Ecto neural progenitor cell (in vitro differentiated cells): ENCODE results near the gene UQCRHL.
A peak's percentile ranks its signal among the peaks of the same experiment; 100 is the strongest.

Source experiments
- DNase-seq: peaks from one replicate; pipeline ENCODE4 v3.0.0-alpha.2; 2018; ENCODE audit warnings: low spot score

UQCRHL gene

GRCh38 chr1:15797614-15798390 lies 9.6 kb downstream of the UQCRHL start:
- no peak for DNase-seq

DNA sequence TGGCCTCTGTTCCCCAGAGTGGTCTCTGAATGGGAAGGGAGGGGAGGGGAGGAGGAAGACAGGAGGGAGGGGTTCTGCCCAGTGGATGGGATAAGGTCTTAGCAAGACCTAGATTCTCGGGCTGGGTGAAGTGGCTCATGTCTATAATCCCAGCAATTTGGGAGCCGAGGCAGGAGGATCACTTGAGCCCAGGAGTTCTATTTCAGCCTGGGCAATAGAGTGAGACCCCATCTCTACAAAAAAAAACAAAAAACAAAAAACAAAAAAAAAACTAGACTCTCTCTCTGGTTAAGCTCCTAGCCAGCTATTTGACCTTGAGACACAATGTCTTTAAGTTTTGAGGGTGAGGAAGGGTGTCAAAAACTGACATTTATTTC lies 11.4 kb downstream of the UQCRHL start:
- DNase-seq = no peak

DNA sequence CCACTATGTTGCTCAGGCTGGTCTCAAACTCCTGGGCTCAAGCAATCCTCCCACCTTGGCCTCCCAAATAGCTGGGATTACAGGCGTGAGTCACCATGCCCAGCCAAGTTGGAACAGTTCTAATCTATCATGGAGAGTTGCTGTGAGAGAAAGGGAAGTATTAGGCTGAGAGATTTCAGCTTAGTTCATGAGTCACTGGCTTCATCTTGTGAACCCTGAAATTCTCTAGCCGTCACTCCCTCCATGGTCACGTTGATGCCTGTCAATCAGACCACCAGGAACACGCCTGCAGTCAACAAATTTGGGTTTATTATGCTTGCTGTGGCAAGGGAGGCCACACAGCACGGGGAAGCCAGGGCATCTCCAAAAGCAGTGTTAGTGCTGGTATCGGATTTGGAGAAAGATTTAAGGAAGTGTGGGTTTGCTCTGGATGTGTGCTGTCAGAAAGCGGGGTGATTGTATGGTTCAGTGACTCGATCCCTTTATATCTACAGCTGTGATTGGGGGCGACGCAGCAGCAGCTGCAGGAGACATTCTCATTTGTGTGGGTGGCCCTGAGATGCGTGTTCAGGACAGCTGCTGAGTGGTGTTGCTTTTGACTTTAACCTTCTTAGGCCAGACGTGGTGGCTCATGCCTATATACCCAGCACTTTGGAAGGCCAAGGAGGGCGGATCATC lies 18.7 kb downstream of the UQCRHL start:
- no peak for DNase-seq

- no peak for DNase-seq
These were observed 20.9 kb downstream of the UQCRHL start for GRCh38 chr1:15786581-15786980.

DNA sequence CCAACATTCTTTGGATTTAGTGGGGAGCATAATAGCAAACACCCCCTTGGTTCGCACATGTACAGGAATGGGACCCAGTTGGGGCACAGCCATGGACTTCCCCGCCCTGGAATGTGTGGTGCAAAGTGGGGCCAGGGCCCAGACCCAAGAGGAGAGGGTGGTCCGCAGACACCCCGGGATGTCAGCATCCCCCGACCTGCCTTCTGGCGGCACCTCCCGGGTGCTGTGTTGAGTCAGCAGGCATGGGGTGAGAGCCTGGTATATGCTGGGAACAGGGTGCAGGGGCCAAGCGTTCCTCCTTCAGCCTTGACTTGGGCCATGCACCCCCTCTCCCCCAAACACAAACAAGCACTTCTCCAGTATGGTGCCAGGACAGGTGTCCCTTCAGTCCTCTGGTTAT lies 21.8 kb downstream of the UQCRHL start:
- DNase-seq = no peak

- no peak for DNase-seq
These were observed 29.3 kb downstream of the UQCRHL start for GRCh38 chr1:15777909-15778707.

GRCh38 chr1:15775706-15776105 lies 31.7 kb downstream of the UQCRHL start:
- no peak for DNase-seq

DNA sequence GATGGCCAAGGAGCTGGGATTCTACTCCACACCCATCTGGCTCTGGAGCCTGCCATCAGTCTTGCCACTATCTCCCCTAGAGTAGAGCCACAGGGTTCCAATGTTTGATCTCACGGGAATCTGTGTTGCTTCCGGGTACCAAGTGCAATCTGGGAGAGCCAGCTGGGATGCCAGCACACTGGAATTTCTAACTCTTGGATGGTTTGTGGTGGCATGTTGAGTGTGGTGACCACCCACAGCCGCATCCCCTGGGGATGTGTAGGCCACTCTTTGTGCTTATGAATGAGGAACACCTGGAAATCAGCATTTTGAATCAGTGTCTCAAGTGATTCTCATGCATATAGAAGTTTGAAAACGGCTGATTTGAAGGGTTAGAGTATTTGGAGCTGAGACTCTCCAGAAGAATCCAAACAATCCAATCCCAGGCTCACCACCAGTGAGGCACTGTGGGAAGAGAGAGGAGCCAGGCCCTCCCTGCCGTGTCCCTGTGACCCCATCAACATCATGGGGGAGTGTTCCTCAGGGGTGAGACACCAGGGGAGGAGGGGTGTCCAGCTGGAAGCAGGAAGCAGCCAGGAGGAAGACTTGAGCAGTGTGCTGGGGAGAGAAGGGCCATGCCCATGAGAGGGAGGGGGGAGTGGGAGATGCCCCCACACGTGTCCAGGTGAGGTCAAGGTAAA lies 35.5 kb downstream of the UQCRHL start:
- DNase-seq = no peak

DNA sequence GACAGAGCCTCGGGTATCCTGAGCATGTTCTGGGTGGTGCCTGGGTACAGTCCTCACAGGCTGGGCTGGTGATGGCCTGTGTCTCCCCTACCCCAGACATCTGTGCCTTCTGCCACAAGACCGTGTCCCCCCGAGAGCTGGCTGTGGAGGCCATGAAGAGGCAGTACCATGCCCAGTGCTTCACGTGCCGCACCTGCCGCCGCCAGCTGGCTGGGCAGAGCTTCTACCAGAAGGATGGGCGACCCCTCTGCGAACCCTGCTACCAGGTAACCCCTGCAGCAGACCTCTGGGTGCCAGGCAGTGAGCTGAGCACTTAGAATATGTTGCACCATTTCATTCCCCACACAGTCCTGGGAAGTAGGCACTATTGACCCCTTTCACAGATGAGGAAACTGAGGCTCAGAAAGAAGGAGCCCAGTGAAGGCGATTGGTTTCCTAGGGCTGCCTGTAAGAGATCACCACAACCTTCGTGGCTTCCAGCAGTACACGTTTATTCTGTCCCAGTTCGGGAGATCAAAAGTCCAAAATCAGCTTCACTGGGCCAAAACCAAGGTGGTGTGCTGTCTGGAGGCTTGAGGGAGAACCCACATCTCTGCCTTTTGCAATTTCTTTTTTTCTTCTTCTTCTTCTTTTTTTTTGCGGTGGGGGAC lies 37.0 kb downstream of the UQCRHL start:
- DNase-seq = no peak

GRCh38 chr1:15768388-15768787 lies 39.1 kb downstream of the UQCRHL start:
- no peak for DNase-seq

- DNase-seq = no peak
These were observed 39.5 kb downstream of the UQCRHL start for GRCh38 chr1:15767941-15768340.

- DNase-seq = no peak
These were observed 41.8 kb downstream of the UQCRHL start for GRCh38 chr1:15765495-15766194.

DNA sequence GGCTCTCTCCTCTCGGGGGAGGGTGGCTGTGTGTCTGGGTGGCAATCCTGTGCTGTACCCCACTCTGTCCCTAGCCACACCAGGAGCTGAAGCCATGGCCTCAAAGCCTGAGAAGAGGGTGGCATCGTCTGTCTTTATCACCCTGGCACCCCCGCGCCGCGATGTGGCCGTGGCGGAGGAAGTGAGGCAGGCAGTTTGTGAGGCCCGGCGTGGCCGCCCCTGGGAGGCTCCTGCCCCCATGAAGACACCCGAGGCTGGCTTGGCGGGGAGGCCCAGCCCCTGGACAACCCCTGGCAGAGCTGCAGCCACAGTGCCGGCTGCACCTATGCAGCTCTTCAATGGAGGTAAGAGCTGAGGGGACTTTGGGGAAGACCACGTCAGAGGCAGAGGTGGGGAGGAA lies 42.6 kb downstream of the UQCRHL start:
- no peak for DNase-seq

DNA sequence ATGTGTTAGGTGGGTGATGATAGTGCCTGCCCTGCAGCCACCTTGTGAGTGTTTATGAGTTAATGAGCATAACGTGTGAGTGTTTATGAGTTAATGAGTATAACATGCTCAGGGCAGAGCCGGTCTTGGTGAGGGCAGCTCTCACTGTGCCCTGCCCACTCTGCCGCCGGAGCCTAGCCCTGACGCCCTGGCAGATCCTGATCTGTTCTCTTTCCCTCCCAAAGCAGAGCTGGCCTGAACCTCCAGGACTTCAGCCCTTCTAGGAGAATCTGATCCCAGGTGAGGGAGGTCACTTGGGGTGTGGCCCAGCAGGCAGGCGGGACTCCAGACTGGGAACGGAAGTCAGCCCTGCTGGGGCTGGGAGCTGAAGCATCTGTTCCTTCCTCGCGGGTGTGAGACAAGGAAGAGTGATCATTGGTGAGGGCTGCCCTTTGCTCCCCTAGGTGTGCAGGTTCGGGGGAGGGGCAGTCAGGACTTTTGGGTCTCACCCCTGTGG lies 43.1 kb downstream of the UQCRHL start:
- no peak for DNase-seq

- no peak for DNase-seq
These were observed 44.9 kb downstream of the UQCRHL start for GRCh38 chr1:15762546-15762945.

DNA sequence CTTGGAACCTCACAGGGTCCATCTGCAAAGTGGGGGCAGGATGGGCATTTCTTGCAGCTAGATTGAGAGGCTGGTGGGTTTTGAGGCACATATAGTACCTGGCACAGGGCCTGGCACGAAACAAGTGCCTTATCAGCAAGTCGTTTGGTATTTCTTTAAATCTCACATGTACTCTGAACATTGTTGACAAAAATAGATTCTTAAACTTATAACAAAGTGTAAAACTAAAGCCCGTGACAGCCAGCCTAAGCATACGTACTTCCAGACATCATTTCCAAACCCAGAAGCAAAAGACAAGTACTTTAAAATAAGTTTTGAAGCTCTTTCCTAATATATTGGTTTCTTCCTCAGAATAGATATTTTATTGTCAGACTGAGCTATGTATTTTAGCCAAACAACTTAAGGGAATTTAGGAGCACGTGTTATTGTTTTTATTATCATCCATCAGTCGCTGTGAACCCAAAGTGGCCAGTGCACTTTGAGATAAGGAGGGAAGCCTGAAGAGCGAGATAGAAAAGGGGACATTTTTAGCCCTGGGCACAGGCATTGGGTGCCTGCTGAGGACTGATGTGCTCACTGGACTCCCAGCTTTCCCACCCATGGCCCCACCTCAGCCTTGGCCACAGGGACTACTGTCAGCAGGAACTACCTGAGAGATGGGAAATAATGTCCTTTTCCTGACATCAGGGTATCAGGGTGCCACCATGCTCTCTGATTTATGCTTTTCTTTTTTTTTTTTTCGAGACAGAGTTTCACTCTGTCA lies 45.9 kb downstream of the UQCRHL start:
- no peak for DNase-seq

DNA sequence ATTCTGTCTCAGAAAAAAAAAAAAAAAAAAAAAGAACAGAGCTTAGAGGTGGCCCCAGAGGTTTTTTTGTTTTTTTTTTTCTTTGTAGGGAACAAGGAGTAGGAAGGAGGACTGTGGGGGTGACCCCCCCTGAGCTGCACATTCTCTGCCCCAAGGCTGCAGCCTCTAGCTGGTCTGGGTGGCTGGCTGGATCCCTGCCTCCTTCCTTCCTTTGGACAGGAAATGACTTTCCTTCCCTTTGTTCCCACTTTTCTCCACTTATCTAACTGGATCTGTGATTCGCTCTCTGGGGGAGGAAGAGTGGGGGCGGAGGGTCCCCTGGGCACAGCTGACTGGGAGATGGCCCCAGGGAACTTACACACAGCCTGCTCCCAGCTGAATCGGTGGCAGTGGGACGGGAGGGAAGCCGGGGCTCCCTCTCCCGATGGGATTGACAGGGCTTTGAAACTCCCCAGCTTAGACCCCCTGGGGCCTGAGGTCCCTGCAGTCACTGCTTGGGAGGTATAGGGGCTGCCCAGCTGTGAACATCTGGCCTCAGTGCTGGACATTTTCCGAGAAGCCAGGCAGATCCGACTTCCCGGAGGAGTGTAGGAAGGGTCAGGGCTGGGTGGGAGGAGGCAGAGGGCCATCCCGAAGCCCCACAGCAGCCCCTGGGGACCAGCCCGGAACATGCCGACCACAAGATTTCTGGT lies 46.8 kb downstream of the UQCRHL start:
- no peak for DNase-seq

DNA sequence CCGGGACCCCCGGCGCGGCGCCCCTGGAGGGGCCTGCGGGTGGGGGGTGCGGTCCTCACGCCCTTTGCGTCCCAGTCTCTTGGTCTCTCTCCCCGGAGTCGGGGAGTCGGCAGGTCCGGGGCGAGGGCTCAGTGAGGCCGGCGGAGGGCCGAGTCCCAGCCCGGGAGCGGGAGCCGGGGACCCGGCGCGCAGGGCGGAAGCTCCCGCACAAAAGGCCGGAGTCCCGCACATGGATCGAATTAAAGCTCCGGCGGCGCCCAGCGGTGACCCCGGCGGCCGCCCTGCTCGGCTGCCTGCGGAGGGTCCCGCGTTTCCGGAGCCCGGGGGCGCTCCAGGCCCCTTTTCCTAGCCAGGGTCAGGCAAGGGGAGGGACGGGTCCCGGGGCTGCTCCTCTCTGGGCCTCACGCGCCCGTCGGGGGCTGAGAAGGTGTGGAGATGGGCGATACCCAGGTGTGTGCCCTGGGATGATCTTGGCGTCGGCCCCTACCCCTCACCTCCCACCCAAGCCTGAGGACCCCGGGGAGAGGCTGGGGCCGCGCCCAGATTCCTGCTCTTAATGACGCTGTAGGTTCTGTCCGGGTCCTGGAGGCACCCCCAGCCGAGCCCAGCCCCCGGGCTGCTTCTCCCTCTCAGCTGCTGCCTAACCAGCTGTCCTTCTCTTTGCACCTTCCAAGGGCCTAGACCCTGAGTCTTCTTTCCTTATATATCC lies 48.3 kb downstream of the UQCRHL start:
- DNase-seq = peak; percentile 66

DNA sequence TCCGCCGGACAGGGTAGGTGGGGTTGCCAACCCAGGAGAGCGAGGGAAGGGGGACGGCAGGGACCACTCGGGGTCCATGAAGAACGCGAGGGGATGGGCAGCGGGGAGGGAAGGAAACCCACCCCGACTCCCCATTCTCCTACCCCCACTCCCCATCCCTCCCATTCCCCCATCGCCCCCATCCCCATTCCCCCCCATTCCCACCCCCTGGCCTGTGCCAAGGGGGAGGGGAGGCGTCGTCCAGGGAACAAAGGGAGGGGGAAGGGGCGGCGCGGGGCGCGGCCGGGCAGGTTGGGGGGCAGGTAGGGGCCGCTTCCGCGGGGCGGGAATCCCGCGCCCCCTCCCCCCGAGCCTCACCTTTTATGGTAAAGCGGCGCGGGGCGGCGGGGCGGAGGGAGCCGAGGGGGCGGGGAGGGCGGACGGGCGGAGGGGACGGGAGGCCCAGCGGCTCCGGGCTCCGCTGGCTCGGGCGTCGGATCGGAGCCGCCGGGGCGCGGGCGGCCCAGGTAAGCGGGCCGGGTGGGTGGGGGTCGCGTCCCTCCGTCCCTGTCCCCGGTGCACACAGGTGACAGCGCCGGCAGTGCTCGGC lies 49.0 kb downstream of the UQCRHL start, which contains the start of gene FBLIM1:
FBLIM1 (plus strand) TSS at position 453 of the 589 bp plus-strand sequence. CDS start 6,189 bp downstream, outside the sequence.
- peak; percentile 69 for DNase-seq
